HEK293T (cell line): Measurements from ENCODE around the gene C10orf105.

ENCODE experiments used
- ARNT ChIP-seq: fragments of 450-650 bp; IDR thresholded peaks from 2 replicates; pipeline ENCODE4 v1.6.1; 2017; ENCODE audit warnings: mild to moderate bottlenecking
- BHLHE40 ChIP-seq: fragments of 450-650 bp; IDR thresholded peaks from 2 replicates; pipeline ENCODE4 v1.6.1; 2016; ENCODE audit warnings: mild to moderate bottlenecking, moderate library complexity, borderline replicate concordance
- CTBP1 ChIP-seq: fragments of 450-650 bp; IDR thresholded peaks from 2 replicates; pipeline ENCODE4 v1.6.1; 2016; ENCODE audit warnings: borderline replicate concordance
- ELF4 ChIP-seq: fragments of 450-650 bp; IDR thresholded peaks from 2 replicates; pipeline ENCODE4 v1.6.1; 2017; ENCODE audit warnings: antibody characterized with exemption
- FOXA1 ChIP-seq: fragments of 450-650 bp; IDR thresholded peaks from 2 replicates; pipeline ENCODE4 v1.6.1; 2016; ENCODE audit warnings: mild to moderate bottlenecking
- FOXM1 ChIP-seq: fragments of 450-650 bp; IDR thresholded peaks from 2 replicates; pipeline ENCODE4 v1.6.1; 2017; ENCODE audit warnings: mild to moderate bottlenecking, borderline replicate concordance
- LEF1 ChIP-seq: fragments of 450-650 bp; IDR thresholded peaks from 2 replicates; pipeline ENCODE4 v1.6.1; 2017; ENCODE audit warnings: mild to moderate bottlenecking, borderline replicate concordance
- NFRKB ChIP-seq: fragments of 450-650 bp; IDR thresholded peaks from 2 replicates; pipeline ENCODE4 v1.6.1; 2016; ENCODE audit warnings: mild to moderate bottlenecking, moderate library complexity
- PKNOX1 ChIP-seq: fragments of 450-650 bp; IDR thresholded peaks from 2 replicates; pipeline ENCODE4 v1.6.1; 2016
- SP1 ChIP-seq: fragments of 450-650 bp; IDR thresholded peaks from 2 replicates; pipeline ENCODE4 v1.6.1; 2017
- SUZ12 ChIP-seq: fragments of 450-650 bp; IDR thresholded peaks from 2 replicates; pipeline ENCODE4 v1.6.1; 2016; ENCODE audit warnings: mild to moderate bottlenecking
- TARDBP ChIP-seq: fragments of 450-650 bp; IDR thresholded peaks from 2 replicates; pipeline ENCODE4 v1.6.1; 2016

GRCh38 chr10:71719042-71719441 lies 536 bp downstream of the C10orf105 start:
- TF ChIP-seq BHLHE40 (no peak), PKNOX1 (no peak), CTBP1 (no peak), ELF4 (no peak), SP1 (no peak), ARNT (no peak), SUZ12 (no peak), LEF1 (no peak), FOXA1 (no peak), FOXM1 (no peak), TARDBP (no peak), NFRKB (no peak)
